Stimulated activated CD8-positive, alpha-beta memory T cell treated with anti-CD3 and anti-CD28 coated beads, Interleukin-4, amount 100 ng/mL, for 1 hour (primary cell): Measurements from ENCODE around the gene LMCD1.
"Not testable (repeated sequence)": the region's sequence is repeated elsewhere in the genome, so short reads cannot be mapped to it uniquely, and the experiment has no call there.

Experiments
- DNase-seq, 2 donors: peaks; one replicate each; pipeline ENCODE4 v3.0.0-alpha.2; 2020; ENCODE audit warnings: low read depth in 2 of 2, low spot score in 1 of 2

LMCD1 gene

GRCh38 chr3:8559351-8559750 lies 57.7 kb downstream of the LMCD1 start:
- DNase-seq = no peak

GRCh38 chr3:8560366-8561007 lies 58.9 kb downstream of the LMCD1 start:
- no peak for DNase-seq

GRCh38 chr3:8561370-8561769 lies 59.7 kb downstream of the LMCD1 start:
- DNase-seq = no peak

- no peak for DNase-seq
Measured at GRCh38 chr3:8562081-8562595, 60.5 kb downstream of the LMCD1 start.

- DNase-seq = no peak
Measured at GRCh38 chr3:8563146-8563545, 61.5 kb downstream of the LMCD1 start.

GRCh38 chr3:8563597-8563996 lies 62.0 kb downstream of the LMCD1 start:
- DNase-seq = no peak

- DNase-seq = no peak
Measured at GRCh38 chr3:8565376-8565775, 63.8 kb downstream of the LMCD1 start.

- DNase-seq = no peak
Measured at GRCh38 chr3:8567784-8568575, 66.4 kb downstream of the LMCD1 start.

- DNase-seq = no peak
Measured at GRCh38 chr3:8571256-8571655, 69.6 kb downstream of the LMCD1 start.

- no peak for DNase-seq
Measured at GRCh38 chr3:8573342-8573926, 71.8 kb downstream of the LMCD1 start.

- DNase-seq = no peak
Measured at GRCh38 chr3:8574040-8574669, 72.5 kb downstream of the LMCD1 start.

GRCh38 chr3:8574670-8575322 lies 73.2 kb downstream of the LMCD1 start:
- no peak for DNase-seq

- DNase-seq = no peak
Measured at GRCh38 chr3:8575364-8576104, 73.9 kb downstream of the LMCD1 start.

- DNase-seq = no peak
Measured at GRCh38 chr3:8576436-8576835, 74.8 kb downstream of the LMCD1 start.

GRCh38 chr3:8576841-8577571 lies 75.4 kb downstream of the LMCD1 start:
- DNase-seq = no peak

- DNase-seq = no peak
Measured at GRCh38 chr3:8578282-8578681, 76.7 kb downstream of the LMCD1 start.

GRCh38 chr3:8579096-8579495 lies 77.5 kb downstream of the LMCD1 start:
- no peak for DNase-seq

GRCh38 chr3:8579943-8580342 lies 78.3 kb downstream of the LMCD1 start:
- DNase-seq = no peak

GRCh38 chr3:8580434-8580833 lies 78.8 kb downstream of the LMCD1 start:
- not testable (repeated sequence) for DNase-seq

- no peak for DNase-seq
Measured at GRCh38 chr3:8581373-8581772, 79.8 kb downstream of the LMCD1 start.
